AG09309 (cell line): ENCODE data around the gene GREB1L.

Source experiments
- DNase-seq: peaks from one replicate; pipeline ENCODE4 v3.0.0-alpha.2; 2010; ENCODE audit warnings: low read depth
- H3K4me3 ChIP-seq: 2 replicates; pipeline ENCODE4 v1.5.1; 2011; ENCODE audit warnings: mild to moderate bottlenecking, low read depth, low read length, moderate library complexity; ENCODE audit not compliant: control insufficient read depth
- CTCF ChIP-seq: IDR thresholded peaks from 2 replicates; pipeline ENCODE4 v1.5.1; 2011; ENCODE audit warnings: mild to moderate bottlenecking, low read depth, low read length, inconsistent platforms; ENCODE audit not compliant: insufficient read depth, control insufficient read depth; ENCODE audit errors: missing control alignments

GREB1L gene

GRCh38 chr18:21344860-21345259, 102.8 kb downstream of the GREB1L start:
- H3K4me3 ChIP-seq, result no peak overlapping the region
- DNase-seq, result no peak
- TF ChIP-seq CTCF, result no peak

- no peak overlapping the region for H3K4me3 ChIP-seq
- no peak for DNase-seq
- no peak for TF ChIP-seq CTCF
These were observed 103.8 kb downstream of the GREB1L start for GRCh38 chr18:21345840-21346239.

- DNase-seq, result no peak
- no peak overlapping the region for H3K4me3 ChIP-seq
- no peak for TF ChIP-seq CTCF
These were observed 117.7 kb downstream of the GREB1L start for GRCh38 chr18:21359746-21360145.

GRCh38 chr18:21361307-21361880, 119.4 kb downstream of the GREB1L start:
- DNase-seq, result no peak
- H3K4me3 ChIP-seq, result no peak overlapping the region
- no peak for TF ChIP-seq CTCF

- TF ChIP-seq CTCF, result no peak
- H3K4me3 ChIP-seq, result no peak overlapping the region
- no peak for DNase-seq
These were observed 120.8 kb downstream of the GREB1L start for GRCh38 chr18:21362831-21363230.

GRCh38 chr18:21363348-21363747, 121.3 kb downstream of the GREB1L start:
- no peak overlapping the region for H3K4me3 ChIP-seq
- no peak for DNase-seq
- TF ChIP-seq CTCF, result no peak

- DNase-seq, result no peak
- no peak for TF ChIP-seq CTCF
- no peak overlapping the region for H3K4me3 ChIP-seq
These were observed 122.4 kb downstream of the GREB1L start for GRCh38 chr18:21364471-21364870.
